ENCODE results near the gene HBS1L.

The HBS1L gene

GRCh38 chr6:135044639-135045038 lies 10.0 kb downstream of the HBS1L start:
- Histone ChIP-seq H4K20me1 (ENCODE audit: insufficient read depth, low read length) (peaks cover 50% of the 10 kb centered on the region), H3K4me2 (ENCODE audit: insufficient read depth, low read length) (peak overlapping the region; percentile 22; the same call in 1 of the 2 replicates), H3K27ac (ENCODE audit: low read length) (peak overlapping the region; percentile 10; the same call in 1 of the 2 replicates), H3K27me3 (ENCODE audit: insufficient read depth, low read length, poor library complexity) (no peaks in the 10 kb centered on the region), H3K9ac (ENCODE audit: low read depth, low read length) (no peak overlapping the region), H2AFZ (ENCODE audit: low read depth, low read length) (no peak overlapping the region), H3K79me2 (ENCODE audit: insufficient read depth, low read length) (peaks cover 99% of the 10 kb centered on the region), H3K36me3 (ENCODE audit: insufficient read depth, low read length) (peaks cover 57% of the 10 kb centered on the region), H3K4me3 (ENCODE audit: low read depth in 1 of 2, low read length in 2 of 2) (no peak overlapping the region), H3K9me3 (ENCODE audit: insufficient read depth, low read length, severe bottlenecking) (no peaks in the 10 kb centered on the region), H3K4me1 (ENCODE audit: insufficient read depth, low read length) (peaks cover 36% of the 10 kb centered on the region)
- ATAC-seq (ENCODE audit: insufficient read depth, low read depth) (no peak), DNase-seq (no peak)
- TF ChIP-seq CTCF (IDR thresholded peaks at IDR 0.05; ENCODE audit: borderline replicate concordance, extremely low read depth, low read length, poor library complexity, severe bottlenecking) (no peak), EZH2 (IDR thresholded peaks at IDR 0.05; ENCODE audit: borderline replicate concordance, low read depth, low read length, severe bottlenecking) (no peak)

- peaks cover 57% of the 10 kb centered on the region for H3K36me3 ChIP-seq (ENCODE audit: insufficient read depth, low read length)
- H3K27ac ChIP-seq (ENCODE audit: low read length) = no peak overlapping the region
These were observed 10.8 kb downstream of the HBS1L start for GRCh38 chr6:135043846-135044245.

DNA sequence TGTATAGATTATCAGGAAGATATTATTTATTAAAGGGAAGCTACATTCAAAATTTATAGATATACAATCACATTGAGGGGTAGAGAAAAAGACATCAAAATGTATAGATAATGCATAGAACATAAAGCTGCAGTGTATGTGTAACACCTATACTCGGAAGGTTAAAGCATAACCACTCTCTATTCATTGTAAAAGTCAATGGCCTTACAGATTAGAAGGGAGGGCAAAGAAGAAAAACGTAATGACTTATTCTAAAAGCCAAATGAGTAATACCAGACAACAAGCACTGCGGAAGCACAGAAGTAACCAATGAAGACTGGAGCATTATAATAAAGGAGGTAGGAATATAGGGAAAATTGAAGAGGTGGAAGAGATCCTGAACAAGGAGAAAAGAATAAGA lies 11.3 kb downstream of the HBS1L start:
- no peak for DNase-seq
- H3K36me3 ChIP-seq (ENCODE audit: insufficient read depth, low read length) = peaks cover 56% of the 10 kb centered on the region
- no peak for TF ChIP-seq EZH2 (IDR thresholded peaks at IDR 0.05; ENCODE audit: borderline replicate concordance, low read depth, low read length, severe bottlenecking)
- TF ChIP-seq CTCF (IDR thresholded peaks at IDR 0.05; ENCODE audit: borderline replicate concordance, extremely low read depth, low read length, poor library complexity, severe bottlenecking) = no peak
- no peaks in the 10 kb centered on the region for H3K9me3 ChIP-seq (ENCODE audit: insufficient read depth, low read length, severe bottlenecking)
- H2AFZ ChIP-seq (ENCODE audit: low read depth, low read length) = no peak overlapping the region
- H3K27me3 ChIP-seq (ENCODE audit: insufficient read depth, low read length, poor library complexity) = no peaks in the 10 kb centered on the region
- peaks cover 26% of the 10 kb centered on the region for H3K4me1 ChIP-seq (ENCODE audit: insufficient read depth, low read length)
- H3K9ac ChIP-seq (ENCODE audit: low read depth, low read length) = no peak overlapping the region
- H3K4me3 ChIP-seq (ENCODE audit: low read depth in 1 of 2, low read length in 2 of 2) = no peak overlapping the region
- ATAC-seq (ENCODE audit: insufficient read depth, low read depth) = no peak
- H3K27ac ChIP-seq (ENCODE audit: low read length) = no peak overlapping the region
- peaks cover 49% of the 10 kb centered on the region for H4K20me1 ChIP-seq (ENCODE audit: insufficient read depth, low read length)
- no peak overlapping the region for H3K4me2 ChIP-seq (ENCODE audit: insufficient read depth, low read length)
- peaks cover 98% of the 10 kb centered on the region for H3K79me2 ChIP-seq (ENCODE audit: insufficient read depth, low read length)

More at GRCh38 chr6:135043846-135044245, 10.8 kb downstream of the HBS1L start:
- ATAC-seq (ENCODE audit: insufficient read depth, low read depth) = no peak
- H4K20me1 ChIP-seq (ENCODE audit: insufficient read depth, low read length) = peaks cover 50% of the 10 kb centered on the region
- peak overlapping the region; percentile 15; the same call in 1 of the 2 replicates for H3K4me2 ChIP-seq (ENCODE audit: insufficient read depth, low read length)
- TF ChIP-seq EZH2 (IDR thresholded peaks at IDR 0.05; ENCODE audit: borderline replicate concordance, low read depth, low read length, severe bottlenecking) = no peak
- no peak for TF ChIP-seq CTCF (IDR thresholded peaks at IDR 0.05; ENCODE audit: borderline replicate concordance, extremely low read depth, low read length, poor library complexity, severe bottlenecking)
- peaks cover 31% of the 10 kb centered on the region for H3K4me1 ChIP-seq (ENCODE audit: insufficient read depth, low read length)
- no peaks in the 10 kb centered on the region for H3K27me3 ChIP-seq (ENCODE audit: insufficient read depth, low read length, poor library complexity)
- peaks cover 99% of the 10 kb centered on the region for H3K79me2 ChIP-seq (ENCODE audit: insufficient read depth, low read length)
- DNase-seq = no peak
- no peak overlapping the region for H3K4me3 ChIP-seq (ENCODE audit: low read depth in 1 of 2, low read length in 2 of 2)
- H2AFZ ChIP-seq (ENCODE audit: low read depth, low read length) = no peak overlapping the region
- H3K9ac ChIP-seq (ENCODE audit: low read depth, low read length) = no peak overlapping the region
- H3K9me3 ChIP-seq (ENCODE audit: insufficient read depth, low read length, severe bottlenecking) = no peaks in the 10 kb centered on the region

DNA sequence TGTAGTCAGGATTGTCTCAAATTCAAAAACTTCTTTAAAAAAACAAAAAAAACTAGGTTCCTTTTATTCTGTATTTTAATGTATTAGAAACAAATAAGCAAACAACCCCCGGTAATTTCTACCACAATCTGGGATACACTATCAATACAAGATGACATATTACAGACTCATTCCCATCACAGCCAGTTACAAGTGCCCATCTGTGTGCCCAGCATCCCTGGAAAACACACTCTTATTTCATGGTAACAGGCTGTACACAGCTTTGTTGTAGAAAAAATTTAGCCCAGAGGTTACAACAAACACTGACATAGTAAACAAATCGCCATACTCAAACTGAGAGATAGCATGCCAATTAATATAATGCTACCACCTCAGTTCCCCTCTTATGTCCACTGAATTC lies 16.3 kb downstream of the HBS1L start:
- no peak overlapping the region for H3K9ac ChIP-seq (ENCODE audit: low read depth, low read length)
- H3K4me2 ChIP-seq (ENCODE audit: insufficient read depth, low read length) = no peak overlapping the region
- TF ChIP-seq EZH2 (IDR thresholded peaks at IDR 0.05; ENCODE audit: borderline replicate concordance, low read depth, low read length, severe bottlenecking) = no peak
- TF ChIP-seq CTCF (IDR thresholded peaks at IDR 0.05; ENCODE audit: borderline replicate concordance, extremely low read depth, low read length, poor library complexity, severe bottlenecking) = no peak
- no peak overlapping the region for H3K4me3 ChIP-seq (ENCODE audit: low read depth in 1 of 2, low read length in 2 of 2)
- no peak for ATAC-seq (ENCODE audit: insufficient read depth, low read depth)
- DNase-seq = no peak
- H2AFZ ChIP-seq (ENCODE audit: low read depth, low read length) = no peak overlapping the region
- H4K20me1 ChIP-seq (ENCODE audit: insufficient read depth, low read length) = peaks cover 20% of the 10 kb centered on the region; the same call in 1 of the 2 replicates
- no peaks in the 10 kb centered on the region for H3K9me3 ChIP-seq (ENCODE audit: insufficient read depth, low read length, severe bottlenecking)
- no peaks in the 10 kb centered on the region for H3K27me3 ChIP-seq (ENCODE audit: insufficient read depth, low read length, poor library complexity)
- peaks cover 68% of the 10 kb centered on the region for H3K36me3 ChIP-seq (ENCODE audit: insufficient read depth, low read length)
- H3K27ac ChIP-seq (ENCODE audit: low read length) = no peak overlapping the region
- H3K4me1 ChIP-seq (ENCODE audit: insufficient read depth, low read length) = no peaks in the 10 kb centered on the region
- H3K79me2 ChIP-seq (ENCODE audit: insufficient read depth, low read length) = peaks cover 84% of the 10 kb centered on the region

All from DND-41 (cell line).